GM12864 (cell line): ENCODE measurements around the gene ERCC1.

Experiments
- DNase-seq: peaks from one replicate; pipeline ENCODE4 v3.0.0-alpha.2; 2011; ENCODE audit warnings: low read depth
- H3K4me3 ChIP-seq: 2 replicates; pipeline ENCODE4 v1.5.1; 2011; ENCODE audit warnings: mild to moderate bottlenecking, low read depth, low read length, control low read depth
- TF ChIP-seq, protein P1 (sequence below): IDR thresholded peaks from 2 replicates; pipeline ENCODE4 v1.5.1; 2011; ENCODE audit warnings: low read depth, mild to moderate bottlenecking, moderate library complexity, low read length, control low read depth, inconsistent platforms; ENCODE audit errors: missing control alignments

Gene ERCC1

GRCh38 chr19:45404557-45405434 is 18.9 kb downstream of the ERCC1 start, which contains the start of gene PPP1R13L:
Gene PPP1R13L (minus strand): TSS chr19:45405069. CDS start chr19:45398318, 6,751 bp downstream.
- peak within 1 kb of the TSS; percentile 76 for H3K4me3 ChIP-seq
- DNase-seq = no peak
- TF ChIP-seq, protein P1, sequence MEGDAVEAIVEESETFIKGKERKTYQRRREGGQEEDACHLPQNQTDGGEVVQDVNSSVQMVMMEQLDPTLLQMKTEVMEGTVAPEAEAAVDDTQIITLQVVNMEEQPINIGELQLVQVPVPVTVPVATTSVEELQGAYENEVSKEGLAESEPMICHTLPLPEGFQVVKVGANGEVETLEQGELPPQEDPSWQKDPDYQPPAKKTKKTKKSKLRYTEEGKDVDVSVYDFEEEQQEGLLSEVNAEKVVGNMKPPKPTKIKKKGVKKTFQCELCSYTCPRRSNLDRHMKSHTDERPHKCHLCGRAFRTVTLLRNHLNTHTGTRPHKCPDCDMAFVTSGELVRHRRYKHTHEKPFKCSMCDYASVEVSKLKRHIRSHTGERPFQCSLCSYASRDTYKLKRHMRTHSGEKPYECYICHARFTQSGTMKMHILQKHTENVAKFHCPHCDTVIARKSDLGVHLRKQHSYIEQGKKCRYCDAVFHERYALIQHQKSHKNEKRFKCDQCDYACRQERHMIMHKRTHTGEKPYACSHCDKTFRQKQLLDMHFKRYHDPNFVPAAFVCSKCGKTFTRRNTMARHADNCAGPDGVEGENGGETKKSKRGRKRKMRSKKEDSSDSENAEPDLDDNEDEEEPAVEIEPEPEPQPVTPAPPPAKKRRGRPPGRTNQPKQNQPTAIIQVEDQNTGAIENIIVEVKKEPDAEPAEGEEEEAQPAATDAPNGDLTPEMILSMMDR = no peak

DNA sequence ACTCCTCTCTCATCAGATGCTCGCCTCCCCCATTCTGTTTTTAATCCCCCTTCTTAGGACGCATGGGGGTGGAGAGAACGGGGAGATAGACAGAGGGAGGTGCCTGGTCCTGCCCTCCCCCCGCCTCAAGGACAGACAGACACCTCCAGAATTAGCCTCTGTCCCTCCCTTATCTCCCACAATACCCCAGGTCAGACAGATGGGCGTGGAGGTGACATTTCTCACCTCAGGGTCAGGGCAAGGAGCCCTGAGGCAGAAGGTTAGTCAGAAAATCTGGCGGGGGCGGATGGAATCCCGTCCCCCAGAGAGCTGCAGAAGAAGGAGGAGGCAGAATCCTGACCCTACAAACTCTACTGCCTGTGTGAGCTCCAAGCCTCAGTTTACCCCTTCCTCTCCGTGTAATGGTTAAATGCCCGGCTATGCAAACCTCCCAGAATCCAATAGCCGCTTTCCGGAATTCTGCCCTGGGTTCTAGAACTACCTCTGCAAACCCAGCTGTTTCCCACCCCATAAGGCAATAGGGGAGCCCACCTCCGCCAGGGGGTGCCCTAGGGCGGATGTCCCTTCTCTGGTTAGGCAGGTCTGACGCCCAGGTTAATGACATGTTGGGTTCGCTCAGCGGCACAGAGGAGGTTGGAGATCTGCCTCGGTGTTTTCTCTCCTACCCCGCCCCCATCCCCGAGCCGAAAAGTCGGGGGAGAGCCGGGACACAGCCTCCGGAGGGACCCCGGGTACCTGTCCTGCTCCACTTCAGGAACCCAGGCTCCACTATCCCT is 19.7 kb downstream of the ERCC1 start:
- DNase-seq = no peak
- TF ChIP-seq, protein P1 = peak; percentile 85
- peak overlapping the region; percentile 76 for H3K4me3 ChIP-seq

GRCh38 chr19:45403272-45403671 is 20.4 kb downstream of the ERCC1 start:
- H3K4me3 ChIP-seq = no peak overlapping the region
- DNase-seq = no peak
- TF ChIP-seq, protein P1 = no peak

DNA sequence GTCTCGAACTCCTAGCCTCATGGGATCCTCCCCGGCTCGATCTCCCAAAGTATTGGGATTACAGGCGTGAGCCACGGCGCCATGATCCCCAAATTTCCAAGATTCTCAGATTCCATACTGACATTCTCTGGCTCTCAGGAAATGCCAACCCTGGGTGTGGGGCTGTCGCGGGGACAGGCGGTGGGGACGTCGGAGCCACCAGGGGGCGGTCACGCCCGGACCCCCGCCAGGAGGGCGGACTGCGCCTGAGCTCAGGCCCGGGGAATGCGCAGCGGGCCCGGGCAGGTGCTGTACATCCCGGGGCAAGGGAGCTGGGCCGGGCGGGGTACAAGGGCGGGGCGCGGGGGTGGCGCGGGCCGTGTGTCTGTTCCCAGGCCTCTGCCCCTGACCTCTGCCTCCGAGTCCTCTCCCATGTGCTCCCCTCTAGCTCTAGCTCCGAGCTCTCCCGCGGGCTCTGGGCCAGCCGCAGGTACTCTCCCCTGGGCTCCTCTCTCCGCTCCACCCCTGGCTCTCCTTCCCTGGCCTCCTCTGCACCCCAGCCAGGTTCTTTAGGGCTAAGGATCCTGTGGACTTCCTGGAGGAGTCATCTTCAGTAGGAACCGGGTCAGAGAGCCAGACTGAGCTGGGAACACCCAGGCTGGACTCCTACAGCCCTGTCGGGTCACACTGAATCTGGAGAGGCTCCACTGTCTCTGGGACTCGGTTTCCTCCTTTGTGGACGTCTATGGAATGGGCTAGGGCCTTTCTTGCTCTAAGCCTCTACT is 21.2 kb downstream of the ERCC1 start:
- no peak overlapping the region; the same call in 1 of the 2 replicates for H3K4me3 ChIP-seq
- no peak for DNase-seq
- TF ChIP-seq, protein P1 = peak; percentile 67

DNA sequence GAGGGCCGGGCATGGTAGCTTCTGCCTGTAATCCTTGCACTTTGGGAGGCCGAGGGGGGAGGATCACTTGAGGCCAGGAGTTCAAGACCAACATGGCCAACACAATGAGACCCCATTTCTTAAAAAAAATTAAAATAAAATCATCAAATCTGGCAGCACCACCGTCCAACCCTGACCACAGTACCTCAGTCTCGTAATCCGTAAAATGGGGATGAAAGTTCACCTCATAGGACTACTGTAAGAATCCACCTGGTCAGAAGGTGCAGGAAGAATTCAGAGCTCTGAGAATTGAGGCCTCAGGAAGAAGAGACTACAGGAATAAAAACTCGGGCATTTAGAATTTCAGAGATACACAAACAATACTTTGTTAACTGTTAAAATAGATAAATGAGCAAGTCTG is 21.9 kb downstream of the ERCC1 start:
- H3K4me3 ChIP-seq = no peak overlapping the region
- TF ChIP-seq, protein P1 = no peak
- DNase-seq = no peak

DNA sequence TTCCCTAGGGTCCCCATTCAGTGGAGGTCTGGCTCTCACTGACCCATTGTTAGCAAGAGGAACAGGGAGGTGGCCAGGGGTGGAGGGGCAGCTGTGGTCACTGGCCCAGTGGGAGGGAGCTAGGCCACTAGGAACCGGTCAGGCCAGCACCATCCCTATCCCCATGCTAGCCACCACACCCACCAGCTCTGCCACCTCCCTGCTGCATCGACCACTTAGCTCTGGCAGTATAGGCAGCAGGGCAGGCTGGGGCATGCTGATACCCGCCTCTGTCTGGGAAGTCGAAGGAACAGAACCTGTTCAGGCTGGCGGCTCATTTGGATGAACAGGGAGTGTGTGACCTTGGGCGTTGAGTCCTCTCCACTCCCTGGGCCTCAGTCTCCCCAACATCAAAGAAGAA is 23.5 kb downstream of the ERCC1 start:
- DNase-seq = no peak
- TF ChIP-seq, protein P1 = no peak
- no peak overlapping the region for H3K4me3 ChIP-seq
